Adipose tissue (tissue), 3 donors: ENCODE results near the gene HID1. TPM values are rescaled to one million over a fixed set of nuclear protein-coding genes. Genes with fewer than 3 reads are reported as not detected.
"Not testable (repeated sequence)": the region's sequence is repeated elsewhere in the genome, so short reads cannot be mapped to it uniquely, and the experiment has no call there.

Source experiments
- H3K27ac ChIP-seq: one replicate; pipeline ENCODE4 v1.5.1; 2013; ENCODE audit warnings: low read depth, low read length
- WGBS, 3 donors: extraction: QIAGEN DNeasy Blood & Tissue Kit; methylation state at CpG; one replicate each; pipeline ENCODE4 v1.1.7; 2013; 5-methylcytosine and 5-hydroxymethylcytosine counted together
- polyA plus RNA-seq, 3 donors: library from polyadenylated mRNA; stranded (reverse); fragments of 200-250 nt; gene quantifications; one replicate each; pipeline ENCODE4 v1.2.3, GENCODE V29; 2013
- donor health status: healthy with polysubstance abuse.
- donor health status: Bipolar disorder and iron deficiency.
- donor health status: healthy.

Gene HID1
- polyA plus RNA-seq, 3 donors: 13.8 to 98.5 (median 26.3) TPM

DNA sequence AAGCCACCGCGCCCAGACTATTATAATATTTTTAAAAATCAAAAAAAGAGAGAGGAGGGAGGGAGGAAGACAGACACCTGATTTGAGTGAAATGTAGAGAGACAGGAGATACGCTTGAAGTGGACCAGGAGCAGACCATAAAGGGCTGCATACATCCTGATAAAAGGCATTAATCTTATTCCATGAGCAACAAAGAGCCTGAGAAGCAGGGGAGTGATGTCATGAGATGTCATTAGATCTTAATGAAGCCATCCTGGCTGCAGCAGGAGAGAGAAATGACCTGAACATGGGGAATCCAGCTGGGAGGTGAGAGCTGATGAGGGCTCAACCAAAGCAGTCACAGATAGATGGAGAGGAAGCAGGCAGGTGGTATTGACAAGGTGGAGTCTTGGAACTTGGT, 5.2 kb upstream of the HID1 start:
- H3K27ac ChIP-seq: no peak overlapping the region
- 82 to 100% (median 92%) methylated on average over 3 of the region's 3 CpGs for WGBS, 3 donors

DNA sequence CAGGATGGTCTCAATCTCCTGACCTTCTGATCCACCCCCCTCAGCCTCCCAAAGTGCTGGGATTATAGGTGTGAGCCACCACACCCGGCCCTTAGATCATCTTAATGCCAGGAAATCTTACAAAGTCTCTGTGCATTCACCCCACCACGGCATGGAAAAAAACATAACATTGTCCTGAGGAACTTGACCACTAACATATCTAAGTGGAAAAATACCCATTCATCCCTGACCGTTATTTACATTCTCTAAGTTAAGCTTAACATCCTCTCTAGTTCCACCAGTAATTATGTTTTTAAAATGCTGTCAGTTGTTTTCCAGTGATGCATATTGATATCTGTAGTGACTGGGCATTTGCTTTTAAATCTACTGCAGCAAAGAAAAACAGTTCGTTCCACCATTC, 3.4 kb upstream of the HID1 start:
- WGBS, 3 donors: 80 to 81% (median 81%) methylated on average over 4 of the region's 4 CpGs
- no peak overlapping the region for H3K27ac ChIP-seq

DNA sequence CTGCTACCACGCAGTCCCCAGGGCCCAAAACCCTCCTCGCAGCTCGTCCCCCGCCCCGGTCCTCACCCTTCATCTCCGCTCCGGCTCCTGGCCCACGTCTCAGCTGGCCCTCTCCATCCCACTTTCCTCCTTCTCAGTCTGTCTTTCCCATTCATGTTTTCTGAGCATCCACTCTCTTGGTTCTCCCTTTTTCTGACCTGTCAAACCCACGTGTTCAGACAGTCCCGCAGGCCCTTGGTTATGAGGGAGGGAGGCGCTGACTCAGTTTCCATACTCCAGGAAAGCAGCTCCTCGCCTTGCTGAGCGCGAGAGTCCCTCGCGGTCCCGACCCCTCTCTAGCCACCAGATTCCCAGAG, 392 bp upstream of the HID1 start:
- no peak overlapping the region for H3K27ac ChIP-seq
- 15 to 24% (median 18%) methylated on average over 16 to 17 of the region's 17 CpGs for WGBS, 3 donors

DNA sequence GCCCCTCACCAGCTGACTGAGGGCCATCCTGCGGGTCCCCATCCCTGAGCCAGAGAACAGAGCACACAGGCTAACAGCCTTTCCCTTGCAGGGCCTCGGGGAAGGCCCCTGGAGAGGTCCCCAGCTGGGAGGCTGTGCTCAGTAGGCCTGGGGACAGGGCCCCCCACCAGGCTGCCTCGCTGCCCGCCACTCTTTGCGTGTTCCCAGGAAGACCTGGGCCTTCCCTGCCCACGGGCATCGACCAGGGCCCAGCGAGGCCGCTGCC, 785 bp downstream of the HID1 start:
- no peak overlapping the region for H3K27ac ChIP-seq
- WGBS, 3 donors: 6 to 30% (median 21%) methylated on average over 7 to 9 of the region's 9 CpGs

DNA sequence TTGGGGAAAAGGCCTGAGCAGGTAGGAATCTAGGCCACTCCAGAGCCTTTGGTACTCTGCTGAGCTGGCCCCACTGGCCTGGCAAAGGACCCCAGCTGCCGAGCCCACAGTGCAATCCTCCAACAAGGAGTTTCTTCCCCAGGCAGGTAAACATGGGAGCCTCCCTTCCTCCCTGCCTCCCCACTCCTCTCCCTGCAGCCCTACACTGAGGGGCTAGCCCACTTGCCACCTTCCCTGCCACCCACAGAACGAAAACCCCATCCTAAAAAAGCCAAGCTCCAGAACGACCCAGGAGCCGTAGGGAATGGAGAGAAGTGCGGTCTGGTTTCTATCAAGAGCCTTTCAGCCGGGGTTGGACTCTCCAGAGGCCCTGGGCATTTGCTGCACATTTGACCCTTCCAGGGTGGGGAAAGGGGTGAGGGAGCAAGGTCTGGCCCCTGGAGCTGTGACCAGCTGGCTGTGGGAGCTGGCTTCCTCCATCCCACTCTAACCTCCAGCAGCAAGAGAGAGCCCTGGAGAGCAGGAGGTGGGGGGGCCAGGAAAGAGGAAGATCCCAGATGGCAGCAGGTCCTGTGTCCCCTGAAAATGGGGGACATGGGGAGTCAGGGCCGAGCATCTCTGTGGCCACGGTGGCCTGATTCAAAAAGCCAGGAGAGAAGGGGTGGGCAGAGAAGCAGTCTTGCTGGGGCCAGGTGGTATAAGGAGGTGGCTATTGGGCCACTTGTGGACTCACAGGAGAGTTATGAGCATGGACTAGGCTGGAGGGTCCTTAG, 1.3 kb downstream of the HID1 start:
- 31 to 74% (median 69%) methylated on average over 8 of the region's 8 CpGs for WGBS, 3 donors
- H3K27ac ChIP-seq: no peak overlapping the region

DNA sequence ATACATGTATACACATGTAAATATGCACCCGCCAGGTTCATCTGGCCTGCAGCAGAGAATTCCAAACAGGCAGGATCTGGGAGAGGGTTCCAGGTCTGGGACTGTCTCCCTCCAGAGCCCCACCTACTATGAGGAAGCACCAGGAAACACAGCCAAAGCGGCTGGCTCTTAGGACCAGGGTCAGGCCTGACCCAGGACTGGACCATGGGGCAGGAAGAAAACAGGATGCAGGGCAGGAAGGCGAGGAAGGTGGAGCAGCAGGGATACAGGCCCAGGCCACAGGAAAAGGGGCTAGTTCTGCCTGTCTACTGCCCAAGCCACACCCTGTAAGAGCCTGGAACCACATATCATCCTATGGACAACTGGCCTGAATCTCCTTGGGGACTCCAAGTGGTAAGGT, 2.2 kb downstream of the HID1 start:
- no peak overlapping the region for H3K27ac ChIP-seq
- 37 to 74% (median 61%) methylated on average over 3 of the region's 3 CpGs for WGBS, 3 donors

DNA sequence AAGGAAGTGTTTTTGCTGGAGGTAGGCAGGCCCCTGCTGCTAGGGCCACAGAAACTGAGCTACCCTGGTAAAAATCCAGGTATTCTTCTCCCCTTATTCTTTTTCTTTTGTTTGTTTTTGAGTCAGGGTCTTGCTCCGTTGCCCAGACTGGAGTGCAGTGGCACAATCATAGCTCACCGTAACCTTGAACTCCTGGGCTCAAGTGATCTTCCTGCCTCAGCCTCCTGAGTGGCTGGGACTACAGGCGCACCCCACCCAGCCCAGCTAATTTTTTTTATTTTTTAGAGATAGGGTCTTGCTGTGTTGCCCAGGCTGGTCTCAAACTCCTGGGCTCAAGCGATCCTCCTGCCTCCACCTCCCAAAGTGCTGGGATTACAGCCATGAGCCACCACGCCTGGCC, 3.1 kb downstream of the HID1 start:
- not testable (repeated sequence) for H3K27ac ChIP-seq
- 82 to 92% (median 86%) methylated on average over 5 of the region's 5 CpGs for WGBS, 3 donors

DNA sequence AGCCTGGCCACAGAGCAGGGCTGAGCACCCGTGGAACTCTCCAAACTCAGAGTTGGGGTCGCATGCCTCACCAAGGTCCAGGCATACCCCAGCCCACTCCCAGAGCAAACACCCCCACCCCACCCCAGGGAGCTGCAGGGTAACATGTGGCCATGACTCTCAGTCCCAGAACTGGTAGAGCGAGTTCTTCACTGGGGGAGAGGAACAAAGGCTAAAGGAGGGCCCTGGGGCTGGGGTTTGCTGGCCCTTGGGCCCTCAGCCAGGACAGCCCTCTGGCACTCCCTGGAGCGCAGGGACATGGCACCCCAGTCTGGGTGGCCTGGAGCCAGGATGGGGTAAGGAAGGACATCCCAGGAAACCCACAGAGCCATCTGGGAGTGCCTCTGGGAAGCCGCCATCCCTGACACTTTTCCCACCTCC, 4.2 kb downstream of the HID1 start:
- no peak overlapping the region for H3K27ac ChIP-seq
- WGBS, 3 donors: 29 to 84% (median 81%) methylated on average over 5 of the region's 5 CpGs

DNA sequence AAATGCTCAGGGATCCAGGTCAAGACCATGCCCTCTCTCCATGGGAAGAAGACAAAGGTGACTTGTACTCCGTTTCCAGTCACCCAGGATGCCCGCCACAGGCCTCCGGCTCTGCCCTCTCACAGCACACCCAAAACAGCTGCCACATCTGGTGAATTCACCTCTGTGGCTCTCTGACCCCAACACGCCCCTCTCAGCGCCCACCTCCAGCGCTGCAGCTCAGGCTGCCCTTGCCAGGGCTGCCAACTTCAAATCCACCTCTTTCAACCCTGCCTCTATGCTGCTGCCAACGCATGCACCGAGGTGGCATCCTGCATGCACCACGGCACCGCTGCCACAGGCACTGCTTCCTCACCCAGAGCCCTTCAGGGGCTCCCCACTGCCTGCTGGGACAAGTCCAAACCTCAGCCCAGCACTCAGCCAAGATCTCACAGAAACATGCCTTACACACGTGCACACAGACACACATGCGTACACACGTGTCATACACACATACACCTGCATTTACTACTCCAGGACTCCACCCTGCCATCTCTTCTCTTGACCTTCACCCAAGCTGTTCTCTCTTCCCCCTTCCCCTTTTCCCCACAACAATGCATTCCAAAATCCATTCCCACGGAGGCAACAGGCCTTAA, 7.5 kb downstream of the HID1 start:
- no peak overlapping the region for H3K27ac ChIP-seq
- WGBS, 3 donors: 62 to 81% (median 72%) methylated on average over 13 to 14 of the region's 14 CpGs

DNA sequence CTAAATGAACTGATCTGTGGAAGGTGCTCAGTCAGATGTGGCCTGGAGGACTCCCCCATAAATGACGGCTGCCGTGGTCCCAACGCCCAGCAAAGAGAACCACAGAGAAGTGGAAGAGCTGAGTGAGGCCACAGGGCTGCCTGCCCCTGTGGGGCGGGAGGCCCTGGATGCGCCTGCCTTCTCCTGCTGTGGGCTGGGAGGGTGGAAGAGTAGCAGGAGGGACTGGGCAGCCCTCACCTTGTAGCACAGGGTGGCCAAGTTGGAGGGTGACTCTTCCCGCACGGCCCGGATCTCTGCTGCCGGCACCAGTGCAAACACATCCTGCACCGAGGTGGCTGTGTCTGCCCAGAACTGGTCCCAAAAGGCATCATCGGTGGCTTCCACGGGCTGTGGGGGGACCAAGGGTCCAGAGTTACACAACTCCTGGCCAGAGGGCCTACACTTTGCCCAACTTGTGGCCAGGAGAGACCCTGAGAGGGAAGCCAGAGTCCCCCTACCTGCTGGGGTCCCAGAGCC, 8.3 kb downstream of the HID1 start:
- 85 to 93% (median 86%) methylated on average over 11 to 12 of the region's 12 CpGs for WGBS, 3 donors
- H3K27ac ChIP-seq: no peak overlapping the region

DNA sequence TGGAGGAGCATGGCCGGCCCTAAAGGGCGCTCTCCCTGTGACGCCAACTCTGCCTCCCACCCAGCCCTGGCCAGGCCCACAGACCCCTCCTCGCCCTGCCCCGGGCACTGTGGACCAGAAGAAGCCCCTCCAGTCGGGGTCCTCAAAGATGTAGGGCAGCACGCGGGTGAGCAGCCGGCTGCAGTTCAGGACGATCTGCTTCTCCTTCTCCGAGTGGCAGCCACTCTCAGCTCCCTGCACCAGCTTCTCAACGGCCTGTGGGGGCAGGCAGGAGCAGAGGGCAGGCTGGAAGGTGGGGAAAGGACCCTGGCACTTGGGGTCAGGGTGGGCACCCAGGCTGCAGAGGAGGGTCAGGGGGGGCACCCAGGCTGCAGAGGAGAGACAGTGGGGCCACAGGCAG, 8.9 kb downstream of the HID1 start:
- H3K27ac ChIP-seq: no peak overlapping the region
- WGBS, 3 donors: 71 to 73% (median 72%) methylated on average over 12 of the region's 12 CpGs

DNA sequence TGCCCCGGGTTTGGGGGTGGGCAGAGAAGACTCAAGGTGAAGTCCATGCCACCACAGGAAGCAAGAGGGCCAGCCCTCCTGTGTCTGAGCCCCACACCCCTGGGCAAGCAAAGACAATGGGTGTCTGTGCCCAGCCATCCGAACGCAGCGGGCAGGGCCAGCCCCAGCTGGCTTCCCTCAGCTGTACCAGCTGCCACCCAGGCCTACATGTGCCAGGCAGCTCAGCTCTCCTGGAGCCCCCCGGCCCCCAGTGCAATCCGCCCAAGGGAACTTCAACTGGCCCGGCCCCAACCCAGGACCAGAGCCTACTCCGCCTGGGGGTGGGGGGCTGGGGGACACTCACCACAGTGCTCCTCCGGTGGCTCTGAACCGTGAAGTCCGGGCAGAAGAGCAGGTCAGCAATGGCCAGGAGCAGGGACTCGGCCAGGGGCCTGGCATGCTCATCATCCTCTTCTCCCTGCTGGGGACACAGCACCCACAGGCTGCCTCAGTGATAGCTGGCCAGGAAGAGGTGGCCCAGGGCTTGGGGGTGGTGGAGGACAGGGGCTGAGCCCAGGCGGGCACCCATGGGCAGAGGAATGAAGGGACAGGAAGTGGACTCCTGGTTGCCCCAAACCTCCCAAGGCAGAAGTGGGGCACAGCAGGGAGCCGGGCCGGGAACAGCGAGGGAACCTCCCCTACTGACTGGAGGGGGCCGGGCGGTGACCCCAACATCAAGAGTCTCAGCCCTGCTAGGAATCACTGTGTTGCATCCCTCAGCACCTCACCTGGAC, 9.8 kb downstream of the HID1 start:
- H3K27ac ChIP-seq: no peak overlapping the region
- WGBS, 3 donors: 80 to 88% (median 80%) methylated on average over 17 to 18 of the region's 18 CpGs

DNA sequence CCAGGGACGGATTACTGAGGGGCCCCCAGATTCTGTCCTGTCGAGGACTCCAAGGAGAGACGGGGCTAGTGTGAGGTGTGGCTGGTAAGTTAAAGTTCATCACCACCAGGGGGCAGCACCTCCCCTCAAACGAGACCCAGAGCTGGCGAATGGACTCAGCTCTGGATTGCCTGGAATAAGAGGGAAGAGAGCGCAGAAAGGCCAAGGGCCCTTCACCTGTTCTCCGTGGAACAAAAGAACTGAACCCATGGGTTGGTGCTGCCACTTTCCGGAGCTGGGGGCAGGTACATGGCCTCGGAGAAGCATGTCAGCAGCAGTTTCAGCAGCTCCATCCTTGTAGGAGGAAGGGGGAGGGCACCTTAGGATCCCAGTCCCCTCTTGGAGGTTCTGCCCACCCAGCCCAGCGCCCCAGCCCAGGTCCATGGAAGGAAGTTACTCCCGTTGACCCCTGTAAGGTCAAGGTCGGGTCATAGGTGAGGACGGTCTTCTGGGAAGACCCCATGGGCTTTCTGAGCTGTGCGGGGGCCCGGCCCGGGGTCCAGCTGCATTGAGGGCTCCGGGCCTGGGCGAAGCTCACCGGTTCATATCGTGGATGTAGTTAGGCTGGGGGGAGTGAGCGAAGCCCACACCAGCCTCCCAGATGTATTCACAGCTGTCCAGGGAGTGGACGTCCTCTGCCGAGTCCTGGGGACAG, 10.8 kb downstream of the HID1 start:
- 42 to 46% (median 45%) methylated on average over 23 of the region's 23 CpGs for WGBS, 3 donors
- H3K27ac ChIP-seq: no peak overlapping the region

DNA sequence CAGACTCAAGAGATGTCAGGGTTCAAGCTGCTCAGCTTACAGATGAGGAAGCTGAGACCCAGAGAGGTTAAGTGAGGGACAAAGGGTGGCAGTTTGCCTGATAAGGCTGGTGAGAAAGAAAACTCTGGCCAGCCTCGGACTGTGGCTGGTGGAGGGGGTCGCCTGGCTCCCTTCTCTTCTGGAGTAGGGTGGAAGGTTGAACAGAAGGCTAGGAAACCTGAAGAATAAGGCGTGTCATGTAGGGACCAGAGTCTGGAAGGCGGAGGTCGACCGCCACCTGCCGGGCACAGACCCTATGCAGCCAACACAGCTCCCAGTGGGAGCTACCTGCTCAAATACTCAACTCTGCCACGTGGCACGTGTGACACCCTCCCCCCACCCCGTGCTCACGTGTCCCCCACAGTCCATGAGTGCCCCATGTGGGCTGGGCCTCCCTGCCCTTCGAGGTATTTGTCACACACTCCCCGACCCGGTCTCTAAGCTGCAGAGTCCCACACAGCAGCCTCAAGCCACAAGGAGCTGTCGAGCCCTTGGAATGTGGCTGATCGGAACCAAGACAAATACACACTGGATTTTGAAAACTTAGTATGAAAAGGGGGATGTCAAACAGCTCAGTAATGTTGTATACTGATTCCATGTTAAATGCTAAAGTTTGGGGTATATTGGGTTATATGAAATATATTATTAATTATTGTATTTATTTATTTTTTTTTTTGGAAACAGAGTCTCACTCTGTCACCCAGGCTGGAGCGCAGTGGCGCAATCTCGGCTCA, 11.8 kb downstream of the HID1 start:
- WGBS, 3 donors: 44 to 62% (median 49%) methylated on average over 19 of the region's 19 CpGs
- no peak overlapping the region for H3K27ac ChIP-seq

DNA sequence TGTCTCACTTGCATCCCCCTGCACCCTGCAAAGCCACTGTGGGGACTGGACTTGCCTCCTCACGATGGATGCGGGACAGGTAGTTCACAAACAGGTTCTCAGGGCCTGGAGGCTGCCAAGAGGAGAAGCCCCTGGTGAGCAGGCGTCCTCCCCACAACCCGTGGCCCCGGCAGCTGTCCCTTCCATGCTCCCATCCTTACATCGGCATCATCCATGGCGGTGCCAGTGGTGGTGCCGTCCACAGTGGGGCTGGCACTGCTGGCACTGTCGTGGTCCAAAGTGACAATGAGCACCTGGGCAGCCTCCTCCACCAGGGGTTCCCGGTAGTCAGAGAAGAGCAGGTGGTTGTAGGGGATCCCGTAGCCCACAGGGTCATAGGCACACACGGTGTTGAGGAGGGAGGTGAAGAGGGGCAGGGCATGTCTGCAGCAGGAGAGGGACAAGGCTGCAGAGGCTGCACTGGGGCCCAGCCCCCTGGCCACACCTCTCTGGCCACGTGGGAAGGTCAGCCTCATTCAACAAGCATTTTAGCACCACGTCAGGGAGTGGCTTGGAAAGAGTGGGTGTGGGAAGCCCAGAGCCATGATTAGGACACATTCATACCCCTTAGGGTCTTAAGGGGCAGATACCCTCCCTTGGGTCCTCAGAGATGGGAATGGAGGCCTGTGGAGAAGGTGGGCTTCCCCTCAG, 12.6 kb downstream of the HID1 start:
- 69 to 81% (median 77%) methylated on average over 14 of the region's 14 CpGs for WGBS, 3 donors
- H3K27ac ChIP-seq: no peak overlapping the region

DNA sequence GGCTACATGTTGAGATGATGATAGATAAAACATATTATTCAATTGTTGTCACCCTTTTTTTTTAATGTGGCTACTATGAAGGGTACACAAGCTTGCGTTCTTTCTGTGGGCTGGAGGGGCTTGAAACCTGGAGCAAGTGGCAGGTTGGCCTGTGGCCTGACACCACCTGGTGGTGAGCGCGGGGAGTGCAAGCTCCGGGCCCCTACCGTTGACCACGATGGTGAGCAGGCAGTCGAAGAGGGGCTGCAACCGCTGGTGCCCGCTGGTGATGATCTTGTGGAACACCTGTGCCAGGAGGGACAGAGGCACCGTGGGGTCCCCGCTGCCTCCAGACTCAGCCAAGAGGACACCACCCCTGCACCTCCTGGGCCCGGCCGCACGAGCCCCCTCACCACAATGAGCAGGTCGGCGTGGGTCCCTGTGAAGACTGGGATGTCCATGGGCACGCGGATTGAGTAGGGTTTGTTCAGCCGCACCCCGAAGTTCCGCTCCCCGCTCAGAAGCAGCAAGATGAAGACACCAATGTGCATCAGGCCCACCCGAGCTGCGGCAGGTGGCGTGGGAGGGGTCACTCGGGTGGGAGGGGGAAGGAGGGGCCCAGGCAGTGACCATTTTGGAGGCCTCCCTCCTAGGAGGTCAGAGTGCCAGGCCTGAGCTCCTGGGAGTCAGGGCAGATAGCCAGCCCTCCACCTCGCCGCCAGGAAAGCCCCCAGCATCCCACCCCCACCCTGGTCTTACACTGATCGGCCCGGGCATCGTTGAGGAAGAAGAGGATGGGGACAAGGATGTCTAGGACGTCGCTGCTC, 14.4 kb downstream of the HID1 start:
- WGBS, 3 donors: 45 to 52% (median 47%) methylated on average over 33 of the region's 33 CpGs

DNA sequence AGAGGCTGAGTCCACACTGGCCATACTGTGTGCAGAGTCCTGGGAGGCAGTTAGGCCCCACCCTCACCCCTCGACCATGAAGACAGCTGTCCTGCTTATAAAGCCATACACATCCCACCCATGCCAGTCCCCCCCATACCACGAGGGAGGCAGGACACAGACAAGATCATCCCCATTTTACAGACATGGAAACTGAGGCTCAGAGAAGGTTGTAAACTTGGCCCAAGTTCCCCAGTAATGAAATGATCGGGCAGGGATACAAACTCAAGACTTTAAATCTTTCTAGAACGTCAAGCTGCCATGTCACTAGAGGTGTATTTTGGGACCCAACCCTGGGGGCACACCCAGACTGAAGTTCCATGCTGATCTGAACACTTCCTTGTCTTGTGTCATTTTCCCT, 16.5 kb downstream of the HID1 start:
- WGBS, 3 donors: 81 to 85% (median 81%) methylated on average over 4 of the region's 4 CpGs
- H3K27ac ChIP-seq: no peak overlapping the region

More for the DNA sequence above, 14.4 kb downstream of the HID1 start:
- no peak overlapping the region for H3K27ac ChIP-seq
